Lower leg skin (tissue), 3 donors: Measurements from ENCODE around the gene LEFTY1.

Experiments used
- POLR2A ChIP-seq, 2 donors: fragments of 450-650 bp; IDR thresholded peaks; one replicate each; pipeline ENCODE4 v1.6.1; 2016 to 2017; ENCODE audit warnings: antibody characterized with exemption in 2 of 2, mild to moderate bottlenecking in 1 of 2, moderate library complexity in 1 of 2
- TF ChIP-seq, protein P1 (sequence below), 3 donors: fragments of 450-650 bp; IDR thresholded peaks; one replicate each; pipeline ENCODE4 v1.5.1; 2016; ENCODE audit warnings: antibody characterized with exemption in 3 of 3, mild to moderate bottlenecking in 3 of 3, moderate library complexity in 2 of 3

DNA sequence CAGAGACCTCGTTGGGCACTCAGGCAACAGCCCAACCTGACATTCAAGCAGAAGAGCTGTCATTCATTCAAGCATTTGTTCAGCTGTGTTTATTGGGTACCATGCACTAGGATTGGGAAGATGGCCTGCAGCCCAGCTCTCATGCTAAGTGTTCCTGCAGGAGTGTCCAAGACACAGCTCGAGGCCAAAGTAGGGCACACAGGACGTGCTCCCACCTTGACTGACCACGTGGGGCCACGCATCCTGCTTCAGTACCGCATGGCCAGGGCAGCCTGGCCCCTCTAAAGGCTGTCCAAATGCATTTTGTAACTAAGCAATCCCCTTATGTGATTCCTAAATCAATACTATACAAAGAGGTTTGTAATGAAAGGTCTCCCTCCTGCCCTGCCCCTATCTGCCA is 25.4 kb upstream of the LEFTY1 start:
- TF ChIP-seq, protein P1, sequence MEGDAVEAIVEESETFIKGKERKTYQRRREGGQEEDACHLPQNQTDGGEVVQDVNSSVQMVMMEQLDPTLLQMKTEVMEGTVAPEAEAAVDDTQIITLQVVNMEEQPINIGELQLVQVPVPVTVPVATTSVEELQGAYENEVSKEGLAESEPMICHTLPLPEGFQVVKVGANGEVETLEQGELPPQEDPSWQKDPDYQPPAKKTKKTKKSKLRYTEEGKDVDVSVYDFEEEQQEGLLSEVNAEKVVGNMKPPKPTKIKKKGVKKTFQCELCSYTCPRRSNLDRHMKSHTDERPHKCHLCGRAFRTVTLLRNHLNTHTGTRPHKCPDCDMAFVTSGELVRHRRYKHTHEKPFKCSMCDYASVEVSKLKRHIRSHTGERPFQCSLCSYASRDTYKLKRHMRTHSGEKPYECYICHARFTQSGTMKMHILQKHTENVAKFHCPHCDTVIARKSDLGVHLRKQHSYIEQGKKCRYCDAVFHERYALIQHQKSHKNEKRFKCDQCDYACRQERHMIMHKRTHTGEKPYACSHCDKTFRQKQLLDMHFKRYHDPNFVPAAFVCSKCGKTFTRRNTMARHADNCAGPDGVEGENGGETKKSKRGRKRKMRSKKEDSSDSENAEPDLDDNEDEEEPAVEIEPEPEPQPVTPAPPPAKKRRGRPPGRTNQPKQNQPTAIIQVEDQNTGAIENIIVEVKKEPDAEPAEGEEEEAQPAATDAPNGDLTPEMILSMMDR (IDR thresholded peaks at IDR 0.05) = no peak
- TF ChIP-seq POLR2A (IDR thresholded peaks at IDR 0.05) = no peak
